ENCODE results near the gene BAX.
"Not testable (repeated sequence)": the region's sequence is repeated elsewhere in the genome, so short reads cannot be mapped to it uniquely, and the experiment has no call there.

Gene BAX

GRCh38 chr19:48926909-48927308 is 27.8 kb upstream of the BAX start:
- peak overlapping the region in 3 of 11 experiments; percentile 29 to 49 (median 29); a peak in 3 of 22 replicates for H3K4me2 ChIP-seq
- H3K9me3 ChIP-seq (replicated peaks in 1 of 11): no peaks in the 10 kb centered on the region
- H3K27ac ChIP-seq: peak overlapping the region in 1 of 11 experiments; percentile 13; a peak in 1 of 22 replicates
- H3K36me3 ChIP-seq: peaks cover 0 to 23% (median 19%) of the 10 kb centered on the region in 11 experiments; a peak in 21 of 22 replicates
- H3K4me3 ChIP-seq: no peak overlapping the region
- peaks cover 0 to 26% (median 0%) of the 10 kb centered on the region in 10 experiments; a peak in 6 of 20 replicates for H3K4me1 ChIP-seq
- H3K27me3 ChIP-seq: 0 out of 22 replicates have a peak, but pooled peaks cover 0 to 2% (median 0%) of the 10 kb centered on the region in 11 experiments
- no peak for TF ChIP-seq Cebpa-rat (IDR thresholded peaks at IDR 0.05)
- H4K20me1 ChIP-seq: no peaks in the 10 kb centered on the region; a peak in 2 of 22 replicates
- no peak overlapping the region for H3K9ac ChIP-seq

DNA sequence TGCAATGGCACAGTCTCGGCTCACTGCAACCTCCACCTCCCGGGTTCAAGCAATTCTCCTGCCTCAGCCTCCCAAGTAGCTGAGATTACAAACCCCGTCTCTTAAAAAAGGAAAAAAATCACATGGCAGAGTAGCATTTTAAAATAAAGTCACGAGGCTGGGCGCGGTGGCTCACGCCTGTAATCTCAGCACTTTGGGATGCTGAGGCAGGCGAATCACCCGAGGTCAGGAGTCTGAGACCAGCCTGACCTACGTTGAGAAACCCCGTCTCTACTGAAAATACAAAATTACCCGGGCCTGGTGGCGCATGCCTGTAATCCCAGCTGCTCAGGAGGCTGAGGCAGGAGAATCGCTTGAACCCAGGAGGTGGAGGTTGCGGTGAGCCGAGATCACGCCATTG is 27.0 kb upstream of the BAX start:
- H3K4me3 ChIP-seq; H3K9ac ChIP-seq; H3K9me3 ChIP-seq (replicated peaks in 1 of 11); H3K27me3 ChIP-seq; H4K20me1 ChIP-seq: not testable (repeated sequence)
- 0 out of 22 replicates have a peak overlapping the region, but pooled peaks of 1 of the 11 experiments have one; percentile 0 for H3K27ac ChIP-seq
- peak overlapping the region in 1 of 11 experiments; percentile 32; a peak in 1 of 22 replicates for H3K4me2 ChIP-seq
- H3K4me1 ChIP-seq: peaks cover 0 to 26% (median under 1%) of the 10 kb centered on the region in 10 experiments; a peak in 8 of 20 replicates
- H3K36me3 ChIP-seq: peaks cover 0 to 16% (median 13%) of the 10 kb centered on the region in 11 experiments; a peak in 20 of 22 replicates

- Histone ChIP-seq H3K27me3 (peaks cover 10 to 16% (median 13%) of the 10 kb centered on the region in 11 experiments), H3K4me3 (no peak overlapping the region), H3K9ac (no peak overlapping the region), H3K4me2 (peak overlapping the region in 1 of 11 experiments; percentile 32; a peak in 1 of 22 replicates), H3K9me3 (replicated peaks in 1 of 11) (no peaks in the 10 kb centered on the region), H3K27ac (no peak overlapping the region), H3K36me3 (peaks cover 0 to 9% (median 6%) of the 10 kb centered on the region in 11 experiments; a peak in 16 of 22 replicates), H3K4me1 (peaks cover 6 to 31% (median 7%) of the 10 kb centered on the region in 10 experiments; a peak in 17 of 20 replicates), H4K20me1 (no peaks in the 10 kb centered on the region; a peak in 1 of 22 replicates)
- no peak for TF ChIP-seq Cebpa-rat (IDR thresholded peaks at IDR 0.05)
Measured at GRCh38 chr19:48928164-48929025, 26.3 kb upstream of the BAX start.

GRCh38 chr19:48933382-48933932 is 21.2 kb upstream of the BAX start, which contains the start of gene DHDH:
Gene DHDH (plus strand): TSS chr19:48933699. CDS start chr19:48933722, 23 bp downstream.
- peak within 1 kb of the TSS; percentile 45 to 70 (median 58) for H3K4me3 ChIP-seq
- H3K4me1 ChIP-seq: peaks cover 6 to 21% (median 16%) of the 10 kb centered on the region in 10 experiments; a peak in 18 of 20 replicates
- H3K4me2 ChIP-seq: peak within 1 kb of the TSS; percentile 82 to 94 (median 91)
- H3K9ac ChIP-seq: peak within 1 kb of the TSS; percentile 26 to 66 (median 55); a peak in 20 of 22 replicates
- peaks cover 0 to 10% (median 0%) of the 10 kb centered on the region in 11 experiments; a peak in 5 of 22 replicates for H3K9me3 ChIP-seq (replicated peaks in 1 of 11)
- H3K27me3 ChIP-seq: peaks cover 12 to 27% (median 22%) of the 10 kb centered on the region in 11 experiments
- H3K36me3 ChIP-seq: no peaks in the 10 kb centered on the region
- H4K20me1 ChIP-seq: no peaks in the 10 kb centered on the region
- no peak for TF ChIP-seq Cebpa-rat (IDR thresholded peaks at IDR 0.05)
- no peak within 1 kb of the TSS for H3K27ac ChIP-seq

DNA sequence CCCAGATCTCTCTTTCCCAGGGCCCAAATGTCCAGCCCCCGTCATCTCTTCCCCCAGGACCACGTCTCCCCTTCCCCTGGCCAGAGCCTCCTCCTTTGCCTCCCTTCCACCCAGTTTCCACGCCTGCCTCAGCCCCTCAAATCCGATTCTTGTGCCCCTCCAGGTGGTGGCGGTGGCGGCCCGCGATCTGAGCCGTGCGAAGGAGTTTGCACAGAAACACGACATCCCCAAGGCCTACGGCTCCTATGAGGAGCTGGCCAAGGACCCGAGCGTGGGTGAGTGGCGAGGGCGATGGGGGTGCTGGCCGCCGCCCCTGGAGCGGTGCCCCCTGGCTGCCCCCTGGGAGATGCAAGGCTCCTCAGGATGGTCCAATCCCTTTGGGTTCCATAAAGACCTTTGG is 19.8 kb upstream of the BAX start:
- H3K9ac ChIP-seq: no peak overlapping the region
- no peak for TF ChIP-seq Cebpa-rat (IDR thresholded peaks at IDR 0.05)
- no peak overlapping the region for H3K4me3 ChIP-seq
- no peaks in the 10 kb centered on the region for H3K36me3 ChIP-seq
- no peak overlapping the region for H3K4me2 ChIP-seq
- peaks cover 6 to 28% (median 16%) of the 10 kb centered on the region in 10 experiments; a peak in 18 of 20 replicates for H3K4me1 ChIP-seq
- no peaks in the 10 kb centered on the region for H4K20me1 ChIP-seq
- H3K9me3 ChIP-seq (replicated peaks in 1 of 11): peaks cover 0 to 11% (median 0%) of the 10 kb centered on the region in 11 experiments; a peak in 6 of 22 replicates
- peaks cover 12 to 27% (median 22%) of the 10 kb centered on the region in 11 experiments for H3K27me3 ChIP-seq
- no peak overlapping the region for H3K27ac ChIP-seq

DNA sequence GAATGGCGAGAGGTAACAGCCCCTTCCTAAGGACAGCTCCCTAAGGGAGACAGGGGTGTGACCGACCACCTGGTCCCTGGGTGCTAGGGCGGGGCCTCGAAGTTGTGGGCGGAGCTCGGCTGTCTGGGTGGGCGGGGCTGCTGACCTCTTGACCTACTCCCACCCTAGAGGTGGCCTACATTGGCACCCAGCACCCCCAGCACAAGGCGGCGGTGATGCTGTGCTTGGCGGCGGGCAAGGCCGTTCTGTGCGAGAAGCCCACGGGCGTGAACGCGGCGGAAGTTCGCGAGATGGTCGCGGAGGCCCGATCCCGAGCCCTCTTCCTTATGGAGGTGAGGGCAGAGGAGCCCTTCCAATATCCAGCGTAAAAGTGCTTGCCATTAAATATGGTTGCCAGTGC is 18.8 kb upstream of the BAX start:
- Histone ChIP-seq H3K36me3 (peaks cover 0 to 6% (median 0%) of the 10 kb centered on the region in 11 experiments; a peak in 2 of 22 replicates), H3K9me3 (replicated peaks in 1 of 11) (peaks cover 6 to 21% (median 10%) of the 10 kb centered on the region in 11 experiments), H4K20me1 (no peaks in the 10 kb centered on the region), H3K27me3 (peaks cover 12 to 27% (median 22%) of the 10 kb centered on the region in 11 experiments), H3K4me1 (peaks cover 6 to 28% (median 16%) of the 10 kb centered on the region in 10 experiments; a peak in 18 of 20 replicates), H3K4me3 (no peak overlapping the region), H3K27ac (no peak overlapping the region), H3K9ac (no peak overlapping the region), H3K4me2 (no peak overlapping the region)
- no peak for TF ChIP-seq Cebpa-rat (IDR thresholded peaks at IDR 0.05)

GRCh38 chr19:48938256-48938655 is 16.4 kb upstream of the BAX start:
- peaks cover 12 to 27% (median 18%) of the 10 kb centered on the region in 11 experiments for H3K9me3 ChIP-seq (replicated peaks in 1 of 11)
- H3K4me2 ChIP-seq: peak overlapping the region in 4 of 11 experiments; percentile 10 to 38 (median 16); a peak in 4 of 22 replicates
- peaks cover 0 to 8% (median 0%) of the 10 kb centered on the region in 11 experiments; a peak in 2 of 22 replicates for H3K36me3 ChIP-seq
- no peak for TF ChIP-seq Cebpa-rat (IDR thresholded peaks at IDR 0.05)
- H3K27ac ChIP-seq: no peak overlapping the region
- H3K4me3 ChIP-seq: no peak overlapping the region
- peaks cover 4 to 15% (median 10%) of the 10 kb centered on the region in 11 experiments; a peak in 18 of 22 replicates for H3K27me3 ChIP-seq
- H3K9ac ChIP-seq: no peak overlapping the region
- no peaks in the 10 kb centered on the region for H4K20me1 ChIP-seq
- H3K4me1 ChIP-seq: peaks cover under 1 to 26% (median 12%) of the 10 kb centered on the region in 10 experiments; a peak in 18 of 20 replicates

DNA sequence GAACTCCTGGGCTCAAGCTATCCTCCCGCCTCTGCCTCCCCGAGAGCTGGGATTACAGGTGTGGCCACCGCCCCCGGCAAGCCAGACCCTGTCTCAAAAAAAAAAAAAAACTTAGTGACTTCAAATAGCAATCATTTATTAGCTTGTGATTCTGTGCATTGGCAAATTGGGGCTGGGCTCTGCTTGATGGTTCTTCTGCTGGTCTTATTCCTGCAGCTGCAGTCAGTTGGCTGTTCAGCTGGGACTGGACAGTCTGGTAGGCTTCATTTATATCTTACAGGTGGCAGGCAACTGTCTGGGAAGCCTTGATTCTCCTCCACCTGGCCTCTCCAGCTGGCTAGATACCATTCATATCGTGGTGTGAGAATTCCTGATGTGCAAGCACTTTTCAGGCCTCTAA is 13.8 kb upstream of the BAX start:
- no peak for TF ChIP-seq Cebpa-rat (IDR thresholded peaks at IDR 0.05)
- no peak overlapping the region for H3K4me2 ChIP-seq

More for the DNA sequence above, 13.8 kb upstream of the BAX start:
- Histone ChIP-seq H3K9ac (no peak overlapping the region), H3K4me1 (peaks cover 0 to 35% (median 19%) of the 10 kb centered on the region in 10 experiments; a peak in 16 of 20 replicates), H3K36me3 (peaks cover 0 to 8% (median 0%) of the 10 kb centered on the region in 11 experiments; a peak in 2 of 22 replicates), H3K27me3 (no peaks in the 10 kb centered on the region), H3K4me3 (0 out of 20 replicates have a peak overlapping the region, but pooled peaks of 1 of the 10 experiments have one; percentile 14), H3K27ac (no peak overlapping the region), H3K9me3 (replicated peaks in 1 of 11) (peaks cover 13 to 28% (median 18%) of the 10 kb centered on the region in 11 experiments), H4K20me1 (no peaks in the 10 kb centered on the region)

Measured in BLaER1 treated with 17β-estradiol and CSF1 and Interleukin-3, amounts not matched to agents 10 nM and 100 nM (cell line).